Measurements from ENCODE around the gene SLC6A6. TPM values are rescaled to one million over a fixed set of nuclear protein-coding genes. Genes with fewer than 3 reads are reported as not detected.
"Not testable (repeated sequence)": the region's sequence is repeated elsewhere in the genome, so short reads cannot be mapped to it uniquely, and the experiment has no call there.

The SLC6A6 gene
- total and polyA plus RNA-seq, 8 donors = 14.0 to 134 (median 20.8) TPM

- TF ChIP-seq CTCF (IDR thresholded peaks at IDR 0.05) = no peak
- DNase-seq = no peak
- Histone ChIP-seq H3K27me3 (no peaks in the 10 kb centered on the region), H3K27ac (peak overlapping the region in 1 of 2 donors; percentile 97), H3K4me3 (peak overlapping the region; percentile 80 to 90), H3K4me1 (peaks cover 28 to 86% of the 10 kb centered on the region in 2 donors), H3K36me3 (peaks cover 0 to 14% of the 10 kb centered on the region in 2 donors), H3K9me3 (no peaks in the 10 kb centered on the region)
- ATAC-seq = no peak
- intact Hi-C loops (cut with DNase I) = no loop called here
Measured at GRCh38 chr3:14404631-14405359, 2.4 kb downstream of the SLC6A6 start.

DNA sequence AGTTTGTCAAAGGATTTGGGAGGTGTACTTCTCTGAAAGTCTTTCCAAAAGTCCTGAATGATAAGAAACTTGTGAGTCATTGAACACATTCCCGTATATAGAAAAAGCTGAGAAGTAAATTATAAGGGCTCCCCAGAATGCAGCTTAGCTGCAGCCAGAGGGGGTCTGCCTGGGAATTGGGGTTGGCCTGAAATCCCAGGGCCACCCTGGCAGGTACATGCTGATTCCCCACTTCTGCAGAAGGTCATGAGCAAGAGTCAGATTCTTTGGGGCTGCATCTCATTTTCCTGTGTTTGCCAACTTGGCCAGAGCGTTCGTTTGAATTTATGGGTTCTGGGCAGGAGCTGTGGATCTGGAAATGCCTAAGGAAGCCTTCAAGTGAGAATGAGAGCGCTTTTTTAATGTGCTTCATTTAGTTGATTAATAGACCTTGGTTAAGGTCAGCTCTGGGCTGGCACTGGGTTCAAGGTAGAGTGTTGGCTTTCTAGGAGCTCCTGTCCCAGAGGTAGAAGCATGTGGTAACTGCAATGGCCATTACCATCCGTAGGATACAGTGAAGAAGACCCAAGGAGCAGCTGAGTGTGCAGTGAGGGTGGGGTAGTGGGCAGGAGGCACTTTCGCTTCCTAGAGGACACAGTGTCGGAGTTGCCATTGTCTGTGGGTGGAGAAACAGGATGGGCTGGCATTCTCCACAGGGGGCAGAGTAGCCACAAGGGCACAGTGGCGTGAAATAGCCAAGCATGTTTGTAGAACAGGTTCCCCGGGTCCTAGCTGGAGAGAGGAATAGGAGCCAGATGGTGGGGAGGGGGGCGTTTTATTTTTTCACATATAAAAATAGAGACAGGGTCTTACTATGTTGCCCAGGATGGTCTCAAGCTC lies 3.2 kb downstream of the SLC6A6 start:
- Histone ChIP-seq H3K27me3 (no peaks in the 10 kb centered on the region), H3K9me3 (no peaks in the 10 kb centered on the region), H3K27ac (peak overlapping the region in 1 of 2 donors; percentile 97), H3K4me3 (peak overlapping the region in 1 of 2 donors; percentile 90), H3K4me1 (peaks cover 35 to 86% of the 10 kb centered on the region in 2 donors), H3K36me3 (peaks cover 0 to 14% of the 10 kb centered on the region in 2 donors)
- no peak for TF ChIP-seq CTCF (IDR thresholded peaks at IDR 0.05)
- intact Hi-C loops (cut with DNase I) = no loop called here
- DNase-seq (peak in 1 of 4 donors; percentile 30), ATAC-seq (no peak)

DNA sequence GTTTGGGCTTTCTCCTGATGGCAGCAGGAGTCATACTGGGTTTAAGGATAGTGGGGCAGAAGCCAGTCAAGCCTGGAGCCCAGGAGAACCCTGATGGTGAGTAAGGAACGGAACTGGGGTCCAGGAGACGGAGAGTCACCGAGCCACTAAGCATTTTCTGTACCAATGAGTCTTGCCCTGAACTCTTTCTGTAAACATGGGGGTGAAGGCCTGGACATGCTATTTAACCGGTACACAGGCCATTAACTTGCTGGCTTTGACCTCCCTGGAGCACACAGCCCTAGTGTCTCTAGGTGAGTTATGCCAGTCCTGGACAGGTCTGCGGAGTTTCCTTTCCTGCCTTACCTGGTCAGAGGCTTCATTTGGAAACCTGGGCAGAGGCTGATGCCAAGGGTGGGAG lies 3.9 kb downstream of the SLC6A6 start:
- no peak for TF ChIP-seq CTCF (IDR thresholded peaks at IDR 0.05)
- Histone ChIP-seq H3K27me3 (no peaks in the 10 kb centered on the region), H3K27ac (peak overlapping the region in 1 of 2 donors; percentile 97), H3K9me3 (no peaks in the 10 kb centered on the region), H3K4me1 (peaks cover 40 to 87% of the 10 kb centered on the region in 2 donors), H3K4me3 (peak overlapping the region in 1 of 2 donors; percentile 90), H3K36me3 (peaks cover 0 to 21% of the 10 kb centered on the region in 2 donors)
- intact Hi-C loops (cut with DNase I) = no loop called here
- ATAC-seq (no peak), DNase-seq (no peak)

DNA sequence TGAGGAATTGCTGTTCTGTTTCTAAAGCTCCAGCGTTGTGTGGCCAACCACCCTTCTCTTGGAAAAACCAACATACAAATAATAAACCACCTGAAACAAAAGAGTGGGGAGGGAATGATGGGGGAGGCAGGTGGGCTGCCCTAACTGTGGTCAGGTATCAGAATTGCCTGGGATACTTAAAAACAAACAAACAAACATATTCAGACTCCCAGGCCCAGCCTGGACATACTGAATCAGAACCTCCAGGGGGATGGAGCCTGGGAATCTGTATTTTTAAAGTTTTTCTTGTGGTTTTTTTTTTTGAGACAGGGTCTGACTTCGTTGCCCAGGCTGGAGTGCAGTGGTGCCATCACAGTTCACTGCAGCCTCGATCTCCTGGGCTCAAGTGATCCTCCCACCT lies 4.4 kb downstream of the SLC6A6 start:
- DNase-seq (no peak), ATAC-seq (no peak)
- no peaks in the 10 kb centered on the region for H3K27me3 ChIP-seq
- no peak overlapping the region for H3K4me3 ChIP-seq
- H3K4me1 ChIP-seq = peaks cover 42 to 87% of the 10 kb centered on the region in 2 donors
- no peak for TF ChIP-seq CTCF (IDR thresholded peaks at IDR 0.05)
- H3K36me3 ChIP-seq = peaks cover 0 to 25% of the 10 kb centered on the region in 2 donors
- intact Hi-C loops (cut with DNase I) = no loop called here
- H3K27ac ChIP-seq = no peak overlapping the region
- H3K9me3 ChIP-seq = no peaks in the 10 kb centered on the region

- no peak overlapping the region for H3K4me3 ChIP-seq
- H3K36me3 ChIP-seq = peaks cover 0 to 25% of the 10 kb centered on the region in 2 donors
- TF ChIP-seq CTCF (IDR thresholded peaks at IDR 0.05) = no peak
- H3K27ac ChIP-seq = no peak overlapping the region
- H3K27me3 ChIP-seq = no peaks in the 10 kb centered on the region
- H3K9me3 ChIP-seq = no peaks in the 10 kb centered on the region
- ATAC-seq = no peak
- H3K4me1 ChIP-seq = peaks cover 46 to 87% of the 10 kb centered on the region in 2 donors
- intact Hi-C loops (cut with DNase I) = no loop called here
- no peak for DNase-seq
Measured at GRCh38 chr3:14407203-14407602, 4.8 kb downstream of the SLC6A6 start.

- H3K4me3 ChIP-seq; H3K9me3 ChIP-seq; intact Hi-C loops (cut with DNase I); ATAC-seq; H3K27me3 ChIP-seq; DNase-seq: not testable (repeated sequence)
- peaks cover 0 to 36% of the 10 kb centered on the region in 2 donors for H3K36me3 ChIP-seq
- peaks cover 54 to 100% of the 10 kb centered on the region in 2 donors for H3K4me1 ChIP-seq
- peak overlapping the region in 1 of 2 donors; percentile 90 for H3K27ac ChIP-seq
Measured at GRCh38 chr3:14409779-14410063, 7.3 kb downstream of the SLC6A6 start.
